HepG2 (cell line): ENCODE measurements around the gene TTC38. TPM values are rescaled to one million over a fixed set of nuclear protein-coding genes. Genes with fewer than 3 reads are reported as not detected.

Experiments
- ATAC-seq: fragments of 200-7000 bp; cut with Tn5 transposase; 3 replicates; pipeline ENCODE4 v1.9.1; 2020; ENCODE audit warnings: mild to moderate bottlenecking, moderate library complexity
- BruUV-seq: library from RNA; stranded (reverse); fragments of 400-500 nt; replicated peaks from 2 replicates; lab custom pipeline; 2021; lab: Mats Ljungman, UMichigan
- CTCF ChIA-PET: fragments of 300-600 bp; formaldehyde crosslinking; extraction: SDS; loops from one replicate; lab custom pipeline; 2021; ENCODE audit warnings: low total read pairs, inconsistent platforms, low intra/inter-chr PET ratio; lab: Yijun Ruan, JAX
- POLR2A ChIA-PET: fragments of 350-600 bp; sonication (Branson Sonifier 250); formaldehyde crosslinking; loops from one replicate; lab custom pipeline; 2020; ENCODE audit warnings: antibody characterized with exemption, inconsistent platforms; lab: Yijun Ruan, JAX
- DNase-seq: peaks from one replicate; pipeline ENCODE4 v3.0.0-alpha.2; 2015; ENCODE audit warnings: low spot score
- FAIRE-seq: peaks from 3 replicates; lab custom pipeline; 2011; peaks lifted over from hg19 to GRCh38; lab: Jason Lieb, UNC
- H2AFZ ChIP-seq: one replicate; pipeline ENCODE4 v1.6.1; 2011; ENCODE audit warnings: low read length, inconsistent platforms
- H3K27ac ChIP-seq: fragments of 300-600 bp; 3 replicates; pipeline ENCODE4 v1.8.0; 2011; ENCODE audit warnings: mixed run types, mild to moderate bottlenecking, mixed read lengths, low read length, inconsistent platforms; ENCODE audit not compliant: insufficient read depth; ENCODE audit errors: extremely low read length
- H3K27me3 ChIP-seq, 2 experiments: fragments of 200-600 bp in 1 of 2; 2 replicates in 1 of 2; 3 replicates in 1 of 2; pipeline versions ENCODE4 v1.6.0 to v1.8.0; 2011; ENCODE audit warnings: low read length in 2 of 2, mild to moderate bottlenecking in 2 of 2, moderate library complexity in 2 of 2, inconsistent platforms in 1 of 2; ENCODE audit not compliant: insufficient read depth in 2 of 2, control insufficient read depth in 1 of 2
- H3K36me3 ChIP-seq, 2 experiments: fragments of 200-600 bp in 1 of 2; replicated peaks in 1 of 2; 2 replicates in 1 of 2; 3 replicates in 1 of 2; pipeline versions ENCODE4 v1.5.1 to v1.8.0; 2011; ENCODE audit warnings: low read length in 2 of 2, inconsistent platforms in 1 of 2; ENCODE audit not compliant: insufficient read depth in 2 of 2, control insufficient read depth in 1 of 2
- H3K4me1 ChIP-seq: 2 replicates; pipeline ENCODE4 v1.5.1; 2012; ENCODE audit warnings: low read length, inconsistent platforms; ENCODE audit not compliant: insufficient read depth
- H3K4me2 ChIP-seq: 2 replicates; pipeline ENCODE4 v1.6.0; 2011; ENCODE audit warnings: low read depth, low read length, inconsistent platforms
- H3K4me3 ChIP-seq, 3 experiments: fragments of 200-600 bp in 1 of 3; sonication (generic), shearing (Covaris generic) in 1 of 3; replicated peaks in 1 of 3; 2 replicates each; pipeline ENCODE4 v1.5.1; 2011 to 2016; ENCODE audit warnings: low read length in 3 of 3, inconsistent platforms in 2 of 3, low read depth in 2 of 3, mild to moderate bottlenecking in 2 of 3, control low read depth in 1 of 3, mixed read lengths in 1 of 3; ENCODE audit not compliant: insufficient read depth in 1 of 3
- H3K79me2 ChIP-seq: one replicate; pipeline ENCODE4 v1.6.1; 2011; ENCODE audit warnings: low read length, inconsistent platforms; ENCODE audit not compliant: insufficient read depth
- H3K9ac ChIP-seq: 2 replicates; pipeline ENCODE4 v1.6.0; 2011; ENCODE audit warnings: mild to moderate bottlenecking, low read depth, low read length, inconsistent platforms; ENCODE audit not compliant: insufficient read depth
- H3K9me3 ChIP-seq: 2 replicates; pipeline ENCODE4 v1.5.1; 2012; ENCODE audit warnings: mild to moderate bottlenecking, low read length
- H4K20me1 ChIP-seq: 2 replicates; pipeline ENCODE4 v1.6.0; 2011; ENCODE audit warnings: inconsistent platforms, mild to moderate bottlenecking, low read length, moderate library complexity; ENCODE audit not compliant: insufficient read depth
- AGO2 ChIP-seq: fragments of 200-400 bp; formaldehyde crosslinking; optimal IDR thresholded peaks from 2 replicates; pipeline ENCODE3; 2017; ENCODE audit warnings: mild to moderate bottlenecking, low read depth, low read length, moderate library complexity
- KDM2A ChIP-seq: sonication (generic); formaldehyde crosslinking; IDR thresholded peaks from 2 replicates; pipeline ENCODE4 v1.4.0; 2020; ENCODE audit warnings: low read depth, missing genetic modification reagents, borderline replicate concordance
- MAFK ChIP-seq, 2 experiments: IDR thresholded peaks in 1 of 2; conservative IDR thresholded peaks in 1 of 2; 2 replicates each; pipeline ENCODE4 v1.6.1; 2011; ENCODE audit warnings: improper control_type of control experiment in 2 of 2, low read length in 2 of 2
- POLR2A ChIP-seq, 2 experiments: IDR thresholded peaks; 2 replicates each; pipeline ENCODE4 v1.6.1; 2011; ENCODE audit warnings: low read depth in 2 of 2, low read length in 2 of 2, mild to moderate bottlenecking in 1 of 2, moderate library complexity in 1 of 2; ENCODE audit not compliant: insufficient read depth in 1 of 2
- POLR2AphosphoS2 ChIP-seq: IDR thresholded peaks from 2 replicates; pipeline ENCODE4 v1.6.1; 2011; ENCODE audit warnings: low read depth, low read length, improper control_type of control experiment
- POLR2AphosphoS5 ChIP-seq: IDR thresholded peaks from 2 replicates; pipeline ENCODE4 v1.6.1; 2012; ENCODE audit warnings: low read depth, low read length
- RBM22 ChIP-seq: fragments of 200-400 bp; formaldehyde crosslinking; optimal IDR thresholded peaks from 2 replicates; pipeline ENCODE3; 2017; ENCODE audit warnings: mild to moderate bottlenecking, low read length, moderate library complexity
- ZBTB14 ChIP-seq: sonication (generic); formaldehyde crosslinking; IDR thresholded peaks from 2 replicates; pipeline ENCODE4 v1.4.0; 2020; ENCODE audit warnings: missing genetic modification reagents
- ZNF12 ChIP-seq: sonication (generic); formaldehyde crosslinking; IDR thresholded peaks from 2 replicates; pipeline ENCODE4 v1.5.0; 2020; ENCODE audit warnings: missing genetic modification reagents
- ZNF136 ChIP-seq: sonication (generic); formaldehyde crosslinking; IDR thresholded peaks from 2 replicates; pipeline ENCODE4 v1.8.1; 2022; ENCODE audit warnings: low read depth, mild to moderate bottlenecking, moderate library complexity, missing genetic modification reagents
- WGBS: methylation state at CpG from one replicate; pipeline ENCODE4 v1.1.6; 2017; ENCODE audit warnings: low lambda C conversion rate; 5-methylcytosine and 5-hydroxymethylcytosine counted together
- in situ Hi-C: cut with HindIII; loops from 2 replicates; pipeline ENCODE4 v1.10.0; 2017; ENCODE audit warnings: low pct_unique_long_range_greater_than_20kb; ENCODE audit not compliant: extremely low pct_ligation_motif_present
- intact Hi-C: fragments of 100-400 bp; cut with micrococcal nuclease; formaldehyde crosslinking; loops from one replicate; pipeline ENCODE4 v1.10.0; 2022; ENCODE audit not compliant: unreplicated experiment
- polyA plus RNA-seq, 8 experiments: library from polyadenylated mRNA; depleted of rRNA in 3 of 8; stranded (reverse) in 7 of 8; unstranded in 1 of 8; fragments of >200 nt; fragmentation: Illumina TruSeq in 4 of 8; extraction: Trizol in 4 of 8; gene quantifications; 2 replicates each; pipeline versions ENCODE4 v1.2.1 to v1.2.3, GENCODE V29; 2011 to 2016; ENCODE audit warnings: low read depth in 4 of 8, missing spikeins in 1 of 8, mixed read lengths in 1 of 8; ENCODE audit not compliant: insufficient read depth in 1 of 8
- total RNA-seq, 5 experiments: library from RNA; depleted of rRNA; stranded (reverse); fragments of >200 nt; fragmentation: Illumina TruSeq; extraction: Trizol; gene quantifications; 2 replicates each; pipeline ENCODE4 v1.2.3, GENCODE V29; 2016; ENCODE audit warnings: low read depth in 1 of 5

The TTC38 gene
- total and polyA plus RNA-seq, 2 of the 13 experiments (the other 11 are each of a cell fraction or from before 2014, with no cell fraction given): 101 to 105 TPM

- no peak for TF ChIP-seq KDM2A (CRISPR knock-in tag)
Observed at GRCh38 chr22:46292732-46293131, 24.9 kb downstream of the TTC38 start (continued).

GRCh38 chr22:46293577-46294260 is 25.9 kb downstream of the TTC38 start:
- Histone ChIP-seq H3K27ac (no peak overlapping the region), H3K27me3 (no peaks in the 10 kb centered on the region; a peak in 1 of 5 replicates), H4K20me1 (no peaks in the 10 kb centered on the region), H3K36me3 (peaks cover 21 to 41% of the 10 kb centered on the region in 2 experiments), H3K4me3 (no peak overlapping the region), H3K79me2 (peaks cover 13% of the 10 kb centered on the region), H2AFZ (no peak overlapping the region), H3K4me2 (no peak overlapping the region), H3K4me1 (peaks cover 26% of the 10 kb centered on the region), H3K9ac (no peak overlapping the region), H3K9me3 (no peaks in the 10 kb centered on the region)
- intact Hi-C loops (no loop called here), in situ Hi-C loops (no loop called here)
- CTCF ChIA-PET: no interaction called here
- no peak for DNase-seq
- no peak for ATAC-seq
- POLR2A ChIA-PET: interaction anchor here (1.4 kb wide), 1 partner anchor 26 kb away, joined by 5 read pairs; the partner anchor contains the start of gene TTC38
- 96% methylated on average over 10 of the region's 11 CpGs for WGBS
- FAIRE-seq: no peak
- BruUV-seq: no TSS peak
- TF ChIP-seq MAFK (conservative IDR thresholded peaks at IDR 0.05 in 1 of 2, IDR thresholded peaks at IDR 0.05 in 1 of 2; ENCODE audit: low read length in 2 of 2): 0 out of 4 replicates have a peak, but pooled peaks of 1 of the 2 experiments have one; percentile 8
- peak; percentile 65 for TF ChIP-seq AGO2
- no peak for TF ChIP-seq ZNF12 (CRISPR knock-in tag)

GRCh38 chr22:46294784-46295183 is 27.0 kb downstream of the TTC38 start:
- no peak overlapping the region for H3K4me2 ChIP-seq
- TF ChIP-seq POLR2A (IDR thresholded peaks at IDR 0.05; ENCODE audit: insufficient read depth in 1 of 2, low read depth in 2 of 2, low read length in 2 of 2): 0 out of 4 replicates have a peak, but pooled peaks of 1 of the 2 experiments have one; percentile 35
- TF ChIP-seq POLR2AphosphoS5: 0 out of 2 replicates have a peak, but pooled peaks have one; percentile 5
- no peak for TF ChIP-seq ZNF136 (CRISPR knock-in tag)
- TF ChIP-seq RBM22: peak; percentile 87
- 0 out of 2 replicates have a peak, but pooled peaks have one; percentile 50 for TF ChIP-seq POLR2AphosphoS2
- TF ChIP-seq AGO2: peak; percentile 75
- TF ChIP-seq ZBTB14 (CRISPR knock-in tag): no peak
- H3K79me2 ChIP-seq: peaks cover 17% of the 10 kb centered on the region
- H3K9me3 ChIP-seq: no peaks in the 10 kb centered on the region
- H3K27me3 ChIP-seq: no peaks in the 10 kb centered on the region; a peak in 1 of 5 replicates
- 100% methylated on average over 1 of the region's 2 CpGs for WGBS
- no TSS peak for BruUV-seq
- ATAC-seq: no peak
- intact Hi-C loops (no loop called here), in situ Hi-C loops (no loop called here)
- CTCF ChIA-PET: no interaction called here
- POLR2A ChIA-PET: interaction anchor here (1.0 to 2.4 kb wide), 4 partner anchors 26 to 162 kb away, joined by 3 to 33 read pairs (median 8); partner anchors contain the start of genes CDPF1 and TTC38
- no peak for DNase-seq
- no peak for FAIRE-seq
- H3K36me3 ChIP-seq: peaks cover 13 to 39% of the 10 kb centered on the region in 2 experiments
- H3K4me1 ChIP-seq: peaks cover 27% of the 10 kb centered on the region
- H4K20me1 ChIP-seq: no peaks in the 10 kb centered on the region
- H3K27ac ChIP-seq: no peak overlapping the region
- H3K4me3 ChIP-seq: no peak overlapping the region
- H3K9ac ChIP-seq: no peak overlapping the region
- no peak overlapping the region for H2AFZ ChIP-seq
